Tibial nerve (tissue), 4 donors: ENCODE data around the gene OXLD1. TPM values are rescaled to one million over a fixed set of nuclear protein-coding genes. Genes with fewer than 3 reads are reported as not detected.

Experiments used
- DNase-seq, 2 donors: peaks; one replicate each; pipeline ENCODE4 v3.0.0-alpha.2; 2019; ENCODE audit warnings: low spot score in 2 of 2
- H3K27ac ChIP-seq, 4 donors: fragments of 200-600 bp; sonication (generic) in 3 of 4; one replicate each; pipeline ENCODE4 v1.5.1; 2017 to 2019; ENCODE audit warnings: mild to moderate bottlenecking in 1 of 4
- H3K27me3 ChIP-seq, 2 donors: fragments of 200-600 bp; sonication (generic) in 1 of 2; one replicate each; pipeline versions ENCODE4 v1.5.1 to v1.6.0; 2017 to 2019
- H3K36me3 ChIP-seq, 3 donors: fragments of 200-600 bp; sonication (generic); one replicate each; pipeline ENCODE4 v1.5.1; 2018 to 2019
- H3K4me1 ChIP-seq, 4 donors: fragments of 200-600 bp; sonication (generic) in 3 of 4; one replicate each; pipeline ENCODE4 v1.5.1; 2017 to 2019
- H3K4me3 ChIP-seq, 4 donors: fragments of 200-600 bp; sonication (generic) in 3 of 4; one replicate each; pipeline ENCODE4 v1.5.1; 2017 to 2019; ENCODE audit warnings: mild to moderate bottlenecking in 1 of 4, moderate library complexity in 1 of 4
- H3K9me3 ChIP-seq, 4 donors: fragments of 200-600 bp; sonication (generic) in 3 of 4; one replicate each; pipeline ENCODE4 v1.5.1; 2017 to 2019
- EP300 ChIP-seq, 2 donors: sonication (generic); formaldehyde crosslinking; IDR thresholded peaks; one replicate each; pipeline ENCODE4 v1.6.1; 2017; ENCODE audit warnings: antibody characterized with exemption in 2 of 2, mild to moderate bottlenecking in 1 of 2
- POLR2A ChIP-seq, 2 donors: fragments of 450-650 bp; IDR thresholded peaks; one replicate each; pipeline ENCODE4 v1.6.1; 2017; ENCODE audit warnings: antibody characterized with exemption in 2 of 2, mild to moderate bottlenecking in 2 of 2, moderate library complexity in 2 of 2
- WGBS, 2 donors: methylation state at CpG; one replicate each; pipeline ENCODE4 v1.1.5; 2018; 5-methylcytosine and 5-hydroxymethylcytosine counted together
- total RNA-seq, 4 donors: library from RNA; depleted of rRNA; stranded (reverse); fragments of >200 nt; gene quantifications; one replicate each; pipeline ENCODE4 v1.1.0, GENCODE V29; 2016
- TF ChIP-seq, protein P1 (sequence below), 5 experiments: fragments of 200-600 bp in 3 of 5; fragments of 450-650 bp in 2 of 5; sonication (generic) in 3 of 5; IDR thresholded peaks; one replicate each; pipeline ENCODE4 v1.5.1; 2016 to 2019; ENCODE audit warnings: antibody characterized with exemption in 5 of 5, mild to moderate bottlenecking in 3 of 5, moderate library complexity in 2 of 5

The OXLD1 gene
- total RNA-seq, 4 donors from 2014 or later: 31.4 to 38.1 (median 35.8) TPM

DNA sequence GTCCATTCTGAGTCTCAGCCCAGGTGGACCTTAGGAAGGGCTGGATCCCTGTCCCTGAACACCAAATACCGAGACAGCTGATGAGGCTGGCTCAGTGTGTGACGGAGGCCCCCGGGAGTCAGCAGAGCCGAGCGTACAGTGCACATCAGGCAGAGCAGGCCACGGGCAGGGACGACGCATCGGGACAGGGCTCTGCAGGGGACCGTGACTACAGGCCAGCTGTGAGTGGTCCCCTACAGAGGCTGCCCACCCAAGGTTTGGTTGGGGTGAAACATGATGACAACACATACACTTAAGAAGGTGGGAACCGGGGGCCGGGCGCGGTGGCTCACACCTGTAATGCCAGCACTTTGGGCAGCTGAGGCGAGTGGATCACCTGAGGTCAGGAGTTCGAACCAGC lies 6.5 kb upstream of the OXLD1 start:
- H3K4me1 ChIP-seq: peaks cover 0 to 11% (median 0%) of the 10 kb centered on the region in 4 donors
- H3K27ac ChIP-seq: no peak overlapping the region
- WGBS, 2 donors: 91 to 92% methylated on average over 13 to 16 of the region's 16 CpGs
- no peak overlapping the region for H3K4me3 ChIP-seq
- peaks cover 0 to 62% (median 14%) of the 10 kb centered on the region in 3 donors for H3K36me3 ChIP-seq
- H3K9me3 ChIP-seq: no peaks in the 10 kb centered on the region
- DNase-seq: no peak
- no peak for TF ChIP-seq POLR2A (IDR thresholded peaks at IDR 0.05)
- TF ChIP-seq, protein P1, sequence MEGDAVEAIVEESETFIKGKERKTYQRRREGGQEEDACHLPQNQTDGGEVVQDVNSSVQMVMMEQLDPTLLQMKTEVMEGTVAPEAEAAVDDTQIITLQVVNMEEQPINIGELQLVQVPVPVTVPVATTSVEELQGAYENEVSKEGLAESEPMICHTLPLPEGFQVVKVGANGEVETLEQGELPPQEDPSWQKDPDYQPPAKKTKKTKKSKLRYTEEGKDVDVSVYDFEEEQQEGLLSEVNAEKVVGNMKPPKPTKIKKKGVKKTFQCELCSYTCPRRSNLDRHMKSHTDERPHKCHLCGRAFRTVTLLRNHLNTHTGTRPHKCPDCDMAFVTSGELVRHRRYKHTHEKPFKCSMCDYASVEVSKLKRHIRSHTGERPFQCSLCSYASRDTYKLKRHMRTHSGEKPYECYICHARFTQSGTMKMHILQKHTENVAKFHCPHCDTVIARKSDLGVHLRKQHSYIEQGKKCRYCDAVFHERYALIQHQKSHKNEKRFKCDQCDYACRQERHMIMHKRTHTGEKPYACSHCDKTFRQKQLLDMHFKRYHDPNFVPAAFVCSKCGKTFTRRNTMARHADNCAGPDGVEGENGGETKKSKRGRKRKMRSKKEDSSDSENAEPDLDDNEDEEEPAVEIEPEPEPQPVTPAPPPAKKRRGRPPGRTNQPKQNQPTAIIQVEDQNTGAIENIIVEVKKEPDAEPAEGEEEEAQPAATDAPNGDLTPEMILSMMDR (IDR thresholded peaks at IDR 0.05): no peak
- TF ChIP-seq EP300 (IDR thresholded peaks at IDR 0.05): no peak
- no peaks in the 10 kb centered on the region for H3K27me3 ChIP-seq

DNA sequence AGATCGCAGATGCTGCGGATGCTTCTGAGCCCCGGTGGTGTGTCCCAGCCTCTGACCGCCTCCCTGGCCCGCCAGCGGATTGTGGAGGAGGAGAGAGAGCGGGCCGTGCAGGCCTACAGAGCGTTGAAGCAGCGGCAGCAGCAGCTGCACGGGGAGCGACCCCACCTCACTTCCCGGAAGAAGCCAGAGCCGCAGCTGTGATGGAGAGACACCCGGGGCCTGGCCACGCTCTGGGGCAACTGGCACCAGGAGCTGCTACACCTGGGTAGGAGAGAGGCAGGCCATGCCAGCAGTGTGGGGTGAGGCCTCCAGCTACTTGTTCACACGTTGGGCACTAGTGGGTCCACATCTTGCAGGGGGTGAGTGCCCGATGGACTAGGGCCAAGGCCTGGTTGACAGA lies 6.1 kb upstream of the OXLD1 start:
- 78 to 80% methylated on average over 1 to 13 of the region's 18 CpGs for WGBS, 2 donors
- Histone ChIP-seq H3K9me3 (no peaks in the 10 kb centered on the region), H3K4me1 (peaks cover 0 to 15% (median 3%) of the 10 kb centered on the region in 4 donors), H3K4me3 (no peak overlapping the region), H3K27me3 (no peaks in the 10 kb centered on the region), H3K36me3 (peaks cover 0 to 62% (median 14%) of the 10 kb centered on the region in 3 donors), H3K27ac (no peak overlapping the region)
- no peak for DNase-seq
- TF ChIP-seq, protein P1 (IDR thresholded peaks at IDR 0.05): no peak
- TF ChIP-seq EP300 (IDR thresholded peaks at IDR 0.05) (no peak), POLR2A (IDR thresholded peaks at IDR 0.05) (no peak)

DNA sequence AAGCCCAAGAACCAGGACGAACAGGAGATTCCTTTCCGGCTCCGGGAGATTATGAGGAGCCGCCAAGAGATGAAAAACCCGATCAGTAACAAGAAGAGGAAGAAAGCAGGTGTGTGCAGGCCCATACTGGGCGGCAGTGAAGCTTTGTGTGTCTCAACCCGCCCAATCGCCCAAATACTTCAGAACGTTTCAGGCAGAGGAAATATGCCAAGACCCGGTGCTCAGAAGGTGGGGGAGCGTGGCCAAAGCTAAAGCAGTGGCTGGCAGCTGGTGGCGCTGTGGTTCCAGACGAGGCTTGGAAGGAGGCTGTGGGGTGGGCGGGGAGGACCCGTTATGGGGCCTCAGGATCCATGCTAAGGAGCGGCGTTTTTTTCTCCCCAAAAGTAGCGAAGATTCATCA lies 1.3 kb upstream of the OXLD1 start:
- no peak overlapping the region for H3K27ac ChIP-seq
- no peaks in the 10 kb centered on the region for H3K9me3 ChIP-seq
- no peak for TF ChIP-seq POLR2A (IDR thresholded peaks at IDR 0.05)
- no peak for TF ChIP-seq EP300 (IDR thresholded peaks at IDR 0.05)
- no peaks in the 10 kb centered on the region for H3K27me3 ChIP-seq
- WGBS, 2 donors: 82 to 88% methylated on average over 18 of the region's 18 CpGs
- peaks cover 0 to 30% (median 12%) of the 10 kb centered on the region in 4 donors for H3K4me1 ChIP-seq
- peak overlapping the region in 1 of 4 donors; percentile 99 for H3K4me3 ChIP-seq
- no peak for DNase-seq
- H3K36me3 ChIP-seq: peaks cover 0 to 49% (median 14%) of the 10 kb centered on the region in 3 donors

DNA sequence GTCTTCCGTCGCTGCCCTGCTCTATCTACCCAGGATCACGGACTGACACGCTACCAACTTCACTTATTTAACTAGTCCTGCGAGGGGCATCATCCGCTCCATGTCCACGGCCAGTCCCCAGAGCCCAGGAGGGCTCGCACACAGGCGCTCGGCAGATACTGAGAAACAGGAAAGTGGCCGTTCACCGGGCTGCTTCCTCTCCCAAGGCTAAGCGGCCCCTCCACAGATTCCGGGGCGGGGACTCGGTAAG lies 388 bp downstream of the OXLD1 start:
- no peak for DNase-seq
- Histone ChIP-seq H3K4me1 (peaks cover 0 to 30% (median 12%) of the 10 kb centered on the region in 4 donors), H3K36me3 (peaks cover 0 to 31% (median 14%) of the 10 kb centered on the region in 3 donors), H3K27ac (peak overlapping the region; percentile 44 to 94 (median 92)), H3K27me3 (no peaks in the 10 kb centered on the region), H3K9me3 (no peaks in the 10 kb centered on the region), H3K4me3 (peak overlapping the region; percentile 69 to 100 (median 100))
- TF ChIP-seq, protein P1 (IDR thresholded peaks at IDR 0.05): no peak
- TF ChIP-seq POLR2A (IDR thresholded peaks at IDR 0.05) (no peak), EP300 (IDR thresholded peaks at IDR 0.05) (no peak)
- 0% methylated on average over 14 to 16 of the region's 16 CpGs for WGBS, 2 donors

DNA sequence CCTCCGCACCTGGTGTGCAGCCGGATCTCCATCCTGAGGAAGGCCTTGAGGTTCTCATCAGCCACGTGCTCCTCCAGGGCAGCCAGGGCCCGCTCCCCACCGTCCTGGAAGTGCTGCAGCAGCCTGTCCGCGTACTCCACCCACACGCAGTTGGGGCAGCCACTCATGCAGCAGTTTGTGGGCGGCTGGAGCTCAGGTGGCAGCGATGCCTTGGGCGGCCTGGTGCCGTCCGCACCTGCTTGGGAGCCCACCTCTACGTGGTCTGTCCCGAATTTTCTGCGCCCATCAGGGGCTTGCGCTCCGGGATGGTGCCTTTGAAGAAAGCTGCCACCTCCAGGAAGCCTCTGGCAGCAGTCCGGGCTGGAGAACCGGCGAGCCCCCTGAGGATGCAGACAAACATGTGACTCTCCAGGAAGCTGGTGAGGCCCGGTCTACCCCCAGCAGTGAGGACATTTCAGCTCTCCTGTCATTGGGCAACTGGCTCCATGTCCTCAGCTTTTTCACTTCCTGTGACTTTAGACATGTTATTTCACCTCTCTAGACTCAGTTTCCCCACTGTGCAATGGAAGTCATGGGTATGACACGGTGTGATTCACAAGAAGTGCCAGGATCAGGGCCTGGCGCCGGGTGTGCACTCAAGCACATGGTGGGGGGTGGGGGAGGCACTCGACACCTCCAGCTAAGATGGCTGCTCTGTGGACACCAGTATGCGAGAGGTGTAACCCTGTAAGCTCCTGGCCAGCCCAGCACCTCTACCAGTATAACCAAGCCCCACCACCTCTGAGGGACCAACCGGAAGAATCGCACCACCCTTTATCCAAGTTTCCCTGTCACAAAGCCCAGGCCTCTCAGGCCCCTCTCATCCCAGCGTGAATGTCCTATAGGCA lies 957 bp downstream of the OXLD1 start:
- Histone ChIP-seq H3K4me3 (peak overlapping the region; percentile 69 to 100 (median 100)), H3K36me3 (peaks cover 0 to 26% (median 9%) of the 10 kb centered on the region in 3 donors), H3K4me1 (peaks cover 0 to 30% (median 12%) of the 10 kb centered on the region in 4 donors), H3K27me3 (no peaks in the 10 kb centered on the region), H3K27ac (peak overlapping the region in 3 of 4 donors; percentile 91 to 94 (median 93)), H3K9me3 (no peaks in the 10 kb centered on the region)
- TF ChIP-seq, protein P1 (IDR thresholded peaks at IDR 0.05): no peak
- no peak for TF ChIP-seq EP300 (IDR thresholded peaks at IDR 0.05)
- no peak for DNase-seq
- WGBS, 2 donors: 54 to 66% methylated on average over 18 to 29 of the region's 30 CpGs
